IPS-18a (cell line): Measurements from ENCODE around the gene ZIC4.

Experiments used
- H3K27ac ChIP-seq: one replicate; pipeline ENCODE4 v1.5.1; 2013; ENCODE audit warnings: low read length
- H3K27me3 ChIP-seq: one replicate; pipeline ENCODE4 v1.6.1; 2013; ENCODE audit warnings: mild to moderate bottlenecking, low read length; ENCODE audit not compliant: control insufficient read depth, insufficient read depth
- H3K36me3 ChIP-seq: one replicate; pipeline ENCODE4 v1.6.1; 2013; ENCODE audit warnings: low read depth, low read length; ENCODE audit not compliant: control insufficient read depth
- H3K4me1 ChIP-seq: one replicate; pipeline ENCODE4 v1.6.1; 2013; ENCODE audit warnings: low read depth, low read length; ENCODE audit not compliant: control insufficient read depth
- H3K4me3 ChIP-seq: one replicate; pipeline ENCODE4 v1.5.1; 2013; ENCODE audit warnings: low read length
- H3K9ac ChIP-seq: one replicate; pipeline ENCODE4 v1.6.1; 2013; ENCODE audit warnings: mild to moderate bottlenecking, low read length, moderate library complexity
- H3K9me3 ChIP-seq: one replicate; pipeline ENCODE4 v1.6.1; 2013; ENCODE audit warnings: low read depth, low read length; ENCODE audit not compliant: control insufficient read depth

ZIC4 gene

DNA sequence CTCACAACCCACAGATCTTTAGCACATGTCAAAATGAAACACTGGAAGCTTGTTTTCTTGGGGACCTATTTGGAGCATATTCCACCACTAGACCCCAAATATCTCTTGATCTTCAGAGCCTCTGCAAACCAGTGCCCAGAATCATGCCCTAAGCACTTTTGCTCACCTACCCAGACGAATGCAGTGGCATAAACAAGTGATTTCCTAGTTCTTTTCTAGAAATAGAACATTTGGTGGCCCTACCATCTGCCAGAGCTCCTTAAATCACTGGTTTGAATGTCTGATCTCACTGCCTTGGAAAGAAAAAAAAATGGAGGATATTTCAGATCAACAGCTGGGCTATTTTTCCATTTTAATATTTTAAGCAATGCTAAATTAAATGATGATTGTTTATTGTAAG, 5.3 kb downstream of the ZIC4 start:
- Histone ChIP-seq H3K4me3 (peak overlapping the region; percentile 20), H3K4me1 (peaks cover 68% of the 10 kb centered on the region), H3K9ac (no peak overlapping the region), H3K36me3 (no peaks in the 10 kb centered on the region), H3K27me3 (peaks cover 100% of the 10 kb centered on the region), H3K27ac (no peak overlapping the region), H3K9me3 (no peaks in the 10 kb centered on the region)

DNA sequence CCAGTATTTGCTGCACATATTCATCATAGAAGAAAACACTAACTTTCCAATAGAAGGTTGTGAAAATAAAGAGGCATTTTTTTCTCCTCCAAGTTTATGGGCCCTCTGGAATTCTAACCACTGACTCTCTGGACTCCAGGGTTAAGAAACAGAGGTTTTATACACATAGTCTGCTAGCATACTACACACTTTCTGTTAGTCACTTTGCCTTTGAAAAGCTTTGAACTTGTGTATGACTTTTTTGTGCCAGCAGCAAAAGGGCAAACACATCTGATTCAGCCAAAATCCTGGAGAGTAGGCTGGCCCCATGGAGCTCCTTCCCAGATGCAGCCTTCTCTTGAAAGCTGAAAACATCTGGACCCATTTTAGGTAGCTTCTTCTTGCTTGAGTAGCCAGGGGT, 6.2 kb downstream of the ZIC4 start:
- Histone ChIP-seq H3K27ac (no peak overlapping the region), H3K27me3 (peaks cover 100% of the 10 kb centered on the region), H3K4me1 (peaks cover 71% of the 10 kb centered on the region), H3K9me3 (no peaks in the 10 kb centered on the region), H3K9ac (no peak overlapping the region), H3K36me3 (no peaks in the 10 kb centered on the region), H3K4me3 (no peak overlapping the region)

DNA sequence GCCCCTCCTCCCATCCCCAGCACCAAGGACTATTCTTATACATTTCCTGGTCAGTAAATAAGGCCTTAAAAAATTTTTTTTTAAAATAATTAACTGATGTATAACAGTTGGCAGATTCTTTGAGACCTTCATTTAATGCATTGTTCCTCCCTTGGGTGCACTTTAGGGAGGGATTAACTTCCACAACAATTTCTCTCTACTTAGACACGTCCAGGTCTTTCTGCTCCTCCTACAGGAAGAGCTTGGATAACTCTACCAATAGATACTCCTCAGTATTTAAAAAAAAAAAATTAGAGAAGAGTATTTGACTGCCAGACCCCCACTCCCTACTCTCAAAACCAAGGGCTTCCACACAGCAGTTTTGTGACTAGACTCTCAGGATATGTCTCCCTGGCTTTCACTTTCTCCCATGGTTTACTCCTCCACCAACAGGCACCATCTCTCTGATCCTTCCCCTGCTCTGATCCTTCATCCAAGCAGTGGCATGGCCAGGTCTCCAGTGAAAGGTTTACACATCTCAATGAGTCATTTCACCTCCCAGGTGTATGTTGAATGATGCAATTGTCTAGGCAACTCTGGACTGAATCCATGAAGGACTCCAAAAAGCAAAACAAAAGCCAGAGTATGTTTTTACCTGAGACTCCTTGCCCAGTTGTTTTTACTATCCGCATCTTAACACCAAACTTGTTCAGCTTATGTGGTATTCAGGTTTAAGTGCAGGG, 7.4 kb downstream of the ZIC4 start:
- Histone ChIP-seq H3K9me3 (no peaks in the 10 kb centered on the region), H3K9ac (peak overlapping the region; percentile 50), H3K27me3 (peaks cover 100% of the 10 kb centered on the region), H3K4me3 (peak overlapping the region; percentile 67), H3K4me1 (peaks cover 71% of the 10 kb centered on the region), H3K27ac (no peak overlapping the region), H3K36me3 (no peaks in the 10 kb centered on the region)

DNA sequence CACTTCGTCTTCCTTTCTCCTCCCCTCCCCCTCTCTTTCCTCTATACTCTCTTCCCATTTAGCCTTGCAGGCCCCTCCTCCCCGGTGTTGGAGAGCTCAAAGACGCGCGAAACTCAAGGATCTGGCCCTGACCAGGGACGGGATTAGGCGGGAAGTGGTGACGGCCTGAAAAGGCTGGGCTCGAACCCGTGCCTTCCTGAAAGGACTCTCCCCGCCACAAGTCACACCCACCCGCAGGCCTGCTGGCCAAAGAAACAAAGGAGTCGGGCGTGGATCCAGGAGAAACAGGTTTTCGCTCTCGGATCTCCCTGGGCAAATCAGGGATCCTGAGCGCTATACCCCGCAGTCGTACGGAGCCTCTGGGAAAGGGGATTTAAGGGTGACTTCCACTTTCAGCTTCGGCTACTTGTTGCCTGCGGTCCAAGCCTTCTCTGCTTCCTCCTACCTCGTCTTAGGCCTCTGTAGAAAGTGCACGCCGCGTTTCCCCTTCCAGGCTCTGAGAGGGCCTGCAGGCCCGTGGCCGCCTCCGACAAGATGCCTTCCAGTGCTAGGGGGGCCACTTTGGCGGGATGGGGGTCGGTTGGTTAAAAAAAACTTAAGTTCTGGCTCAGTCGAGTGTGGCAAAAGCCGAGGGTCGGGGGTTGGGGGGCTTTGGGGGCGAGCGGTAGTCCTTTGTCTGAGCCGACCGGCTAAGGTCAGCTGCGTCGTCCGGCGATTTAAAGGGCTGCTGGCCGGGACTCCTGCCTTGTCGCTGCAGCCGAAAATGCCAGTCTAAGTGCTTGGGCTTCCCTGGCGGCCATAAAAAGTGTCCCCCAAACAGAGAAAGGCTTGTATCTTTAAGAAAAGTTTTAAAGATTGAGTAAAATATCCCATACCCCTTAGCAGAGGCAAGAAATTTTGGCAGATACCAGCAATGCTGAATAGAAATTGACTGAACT, 8.2 kb downstream of the ZIC4 start:
- Histone ChIP-seq H3K27me3 (peaks cover 100% of the 10 kb centered on the region), H3K4me1 (peaks cover 66% of the 10 kb centered on the region), H3K4me3 (peak overlapping the region; percentile 67), H3K36me3 (no peaks in the 10 kb centered on the region), H3K9me3 (no peaks in the 10 kb centered on the region), H3K27ac (no peak overlapping the region), H3K9ac (peak overlapping the region; percentile 50)

DNA sequence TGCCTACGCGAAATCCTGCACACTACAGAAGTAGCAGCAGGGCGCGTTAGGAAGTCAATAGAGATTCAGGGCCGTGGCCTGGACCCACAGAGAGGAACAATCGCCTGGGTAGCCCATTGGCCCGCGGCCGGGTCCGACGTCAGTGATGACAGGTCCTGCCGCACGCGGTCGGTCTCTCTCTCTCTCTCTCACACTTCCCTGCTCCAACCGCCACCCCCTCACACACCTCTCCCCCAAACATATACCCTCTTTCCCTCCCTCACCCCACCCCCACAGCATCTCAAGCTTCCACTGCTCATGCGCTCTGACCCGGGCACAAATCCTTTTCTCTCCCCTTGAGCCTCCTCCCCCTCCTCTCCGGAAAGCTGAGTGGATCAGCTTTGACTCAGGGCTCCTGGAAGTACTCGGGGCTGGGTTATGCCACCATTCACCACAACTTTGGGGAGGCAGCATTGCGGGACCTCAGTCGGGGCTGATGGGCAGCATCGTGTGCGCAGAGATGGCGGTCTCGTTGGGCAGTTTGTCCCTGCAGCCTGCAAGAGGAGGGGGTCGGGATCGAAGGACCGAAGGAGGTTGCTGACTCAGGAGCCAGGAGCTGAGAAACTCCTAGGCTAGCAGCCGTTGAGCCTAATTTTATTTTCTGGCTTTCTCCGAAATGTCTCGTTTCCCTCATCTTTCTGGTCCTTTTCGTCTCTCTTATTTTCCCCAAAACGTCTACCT, 9.0 kb downstream of the ZIC4 start:
- H3K9ac ChIP-seq, result peak overlapping the region; percentile 50
- peak overlapping the region; percentile 67 for H3K4me3 ChIP-seq
- H3K4me1 ChIP-seq, result peaks cover 62% of the 10 kb centered on the region
- no peak overlapping the region for H3K27ac ChIP-seq
- H3K27me3 ChIP-seq, result peaks cover 100% of the 10 kb centered on the region
- no peaks in the 10 kb centered on the region for H3K9me3 ChIP-seq
- no peaks in the 10 kb centered on the region for H3K36me3 ChIP-seq

DNA sequence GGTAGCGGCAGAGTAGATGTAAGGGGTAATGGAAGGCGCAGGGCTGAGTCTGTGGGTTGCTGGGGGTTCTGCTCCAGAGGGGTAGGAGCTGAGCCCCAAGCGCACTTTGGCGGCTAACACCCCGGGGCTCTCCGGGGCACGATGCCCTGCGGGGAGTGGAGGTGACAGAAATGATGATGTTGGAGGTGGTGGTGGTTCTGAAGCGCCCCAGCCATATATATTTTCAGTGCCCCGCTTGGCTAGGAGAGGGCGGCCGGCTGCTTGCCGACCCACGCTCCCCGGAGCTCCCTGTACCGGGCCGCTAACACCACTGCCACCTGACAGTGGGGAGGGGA, 9.7 kb downstream of the ZIC4 start:
- Histone ChIP-seq H3K27me3 (peaks cover 100% of the 10 kb centered on the region), H3K4me3 (peak overlapping the region; percentile 67)

DNA sequence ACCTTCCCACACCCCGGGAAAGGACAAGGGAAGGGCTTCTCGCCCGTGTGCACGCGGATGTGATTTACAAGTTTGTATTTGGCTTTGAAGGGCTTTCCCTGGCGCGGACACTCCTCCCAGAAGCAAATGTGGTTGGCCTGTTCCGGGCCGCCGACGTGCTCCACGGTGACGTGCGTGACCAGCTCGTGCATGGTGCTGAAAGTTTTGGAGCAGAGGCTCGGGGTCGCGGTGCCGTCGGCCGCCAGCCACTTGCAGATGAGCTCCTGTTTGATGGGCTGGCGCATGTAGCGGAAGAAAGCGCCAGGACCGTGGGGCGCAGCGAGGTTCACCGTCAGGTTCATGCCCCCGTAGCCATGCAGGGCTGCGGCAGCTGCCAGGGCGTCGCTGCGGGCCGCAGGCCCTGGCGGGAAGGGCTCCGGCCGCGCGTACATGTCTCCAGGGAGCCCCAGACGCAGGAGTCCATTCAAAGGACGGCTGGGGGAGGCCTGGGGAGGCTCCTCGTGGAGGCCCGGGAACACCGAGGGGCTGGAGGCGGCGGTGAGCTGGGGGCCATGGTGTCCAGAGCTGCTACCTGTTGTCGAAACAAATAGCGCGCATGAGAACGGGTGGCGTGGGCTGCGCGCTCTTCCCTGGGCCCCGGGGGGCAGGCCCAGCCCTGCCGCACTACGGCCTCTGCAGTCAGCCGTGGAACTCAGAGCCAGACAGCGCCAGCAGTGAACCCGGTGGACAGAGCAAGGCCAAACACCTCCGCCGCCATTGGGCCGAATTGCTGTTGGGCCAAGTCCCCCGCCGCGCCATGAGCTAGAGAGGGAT, 10.2 kb downstream of the ZIC4 start:
- Histone ChIP-seq H3K9ac (no peak overlapping the region), H3K27me3 (peaks cover 100% of the 10 kb centered on the region)

More for the DNA sequence above, 9.7 kb downstream of the ZIC4 start:
- H3K9me3 ChIP-seq, result no peaks in the 10 kb centered on the region
- no peak overlapping the region for H3K9ac ChIP-seq
- H3K27ac ChIP-seq, result no peak overlapping the region
- no peaks in the 10 kb centered on the region for H3K36me3 ChIP-seq
- H3K4me1 ChIP-seq, result peaks cover 56% of the 10 kb centered on the region

DNA sequence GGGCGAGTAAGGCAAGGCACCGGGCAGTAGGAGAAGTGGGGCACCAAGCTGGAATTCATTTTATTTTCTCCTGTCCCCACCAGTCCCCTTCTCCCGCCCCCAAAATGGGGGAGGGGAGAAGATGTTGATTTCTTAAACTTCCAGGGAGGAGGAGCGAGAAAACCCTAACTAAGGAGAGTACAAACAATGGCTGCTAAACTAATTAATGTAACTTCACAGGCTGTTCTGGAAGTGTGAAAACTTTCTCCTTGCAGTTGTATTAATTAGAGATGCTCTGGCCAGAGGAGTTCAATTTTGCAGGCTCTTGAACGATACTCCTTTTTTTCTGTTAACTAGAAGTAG, 11.5 kb downstream of the ZIC4 start:
- no peak overlapping the region for H3K27ac ChIP-seq
- H3K9ac ChIP-seq, result peak overlapping the region; percentile 69
- H3K4me3 ChIP-seq, result peak overlapping the region; percentile 65
- peaks cover 100% of the 10 kb centered on the region for H3K27me3 ChIP-seq
- H3K36me3 ChIP-seq, result no peaks in the 10 kb centered on the region
- H3K9me3 ChIP-seq, result no peaks in the 10 kb centered on the region
- peaks cover 53% of the 10 kb centered on the region for H3K4me1 ChIP-seq

More for the DNA sequence above, 10.2 kb downstream of the ZIC4 start:
- Histone ChIP-seq H3K4me3 (peak overlapping the region; percentile 67), H3K4me1 (peaks cover 50% of the 10 kb centered on the region), H3K36me3 (no peaks in the 10 kb centered on the region), H3K27ac (no peak overlapping the region), H3K9me3 (no peaks in the 10 kb centered on the region)

DNA sequence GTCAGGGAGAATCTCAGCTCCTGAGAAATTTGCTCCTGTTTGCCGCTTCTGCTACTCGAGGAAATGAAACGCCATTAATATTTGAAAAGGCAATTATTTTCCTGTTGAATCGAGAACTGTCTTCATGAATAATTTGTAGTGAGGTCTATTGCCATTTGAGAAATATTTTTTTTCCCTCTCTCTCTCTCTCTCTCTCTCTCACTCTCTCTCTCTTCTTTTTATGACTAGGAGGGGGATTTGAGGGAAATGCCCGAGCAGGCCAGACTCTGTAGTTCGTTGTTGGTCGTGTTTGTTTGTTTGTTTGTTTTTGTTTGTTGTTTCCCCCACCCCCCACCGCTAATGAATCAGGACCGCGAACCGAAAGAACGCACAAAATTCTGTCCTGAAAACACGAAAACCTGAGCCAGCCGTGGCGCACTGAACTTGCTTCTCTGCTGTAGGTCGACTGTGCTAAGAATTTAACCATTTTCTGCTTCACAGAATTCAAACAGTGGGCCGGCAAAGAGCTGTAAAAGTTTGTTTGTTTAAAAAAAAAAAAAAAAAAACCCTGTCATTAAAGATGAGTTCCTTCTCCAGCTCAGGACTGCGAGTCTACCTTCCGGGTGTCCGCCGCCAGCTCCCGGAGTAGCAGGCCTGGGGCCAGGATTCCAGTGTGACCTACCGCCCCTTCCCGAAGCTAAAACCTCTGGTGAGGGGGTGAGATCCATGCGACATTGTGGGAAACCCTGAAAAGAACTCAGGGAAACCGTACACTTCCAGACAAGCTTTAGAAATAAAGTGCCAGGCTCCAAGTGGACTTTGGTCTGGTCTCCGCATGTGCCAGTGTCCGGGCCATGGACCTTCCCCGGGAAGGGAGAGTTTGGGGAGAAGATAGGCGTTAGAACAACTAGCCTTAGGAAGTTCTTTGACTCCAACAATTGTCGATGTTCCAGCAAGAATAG, 12.1 kb downstream of the ZIC4 start:
- Histone ChIP-seq H3K27ac (no peak overlapping the region), H3K4me1 (peaks cover 56% of the 10 kb centered on the region), H3K27me3 (peaks cover 100% of the 10 kb centered on the region), H3K4me3 (peak overlapping the region; percentile 65), H3K36me3 (no peaks in the 10 kb centered on the region), H3K9ac (peak overlapping the region; percentile 69), H3K9me3 (no peaks in the 10 kb centered on the region)

DNA sequence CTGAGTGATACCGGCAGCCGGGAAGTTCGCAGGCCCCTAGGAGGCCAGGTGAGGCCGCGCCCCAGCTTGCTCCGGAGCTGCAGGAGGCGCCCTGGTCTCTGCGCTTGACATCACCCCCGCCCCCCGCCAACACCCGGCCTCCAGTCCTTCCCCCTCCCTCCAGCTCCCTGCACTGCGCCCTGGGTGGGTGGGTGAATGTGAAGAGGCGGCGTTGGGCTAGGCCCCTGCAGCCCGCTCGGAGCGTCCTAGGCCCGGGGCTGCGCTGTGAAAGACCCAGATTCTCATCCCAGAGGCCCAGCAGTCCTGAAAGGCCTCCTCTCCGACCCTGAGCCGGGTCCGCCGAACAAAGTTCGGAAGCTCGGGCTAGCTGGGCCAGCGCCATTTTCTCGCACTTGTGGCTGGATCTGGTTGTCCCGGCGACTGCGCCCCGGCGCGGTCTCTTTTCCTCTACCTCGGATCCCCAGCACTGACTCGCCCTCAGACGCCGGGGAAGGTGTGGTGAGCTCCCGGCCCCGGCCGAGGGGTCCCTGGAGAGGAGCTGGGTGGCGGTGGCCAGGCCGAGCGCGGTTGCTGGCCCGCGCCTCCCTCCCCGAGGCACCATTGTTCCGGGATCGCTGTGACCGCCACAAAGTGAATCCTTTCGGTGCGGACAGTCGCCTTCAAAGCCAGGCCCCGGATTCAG, 12.9 kb downstream of the ZIC4 start:
- peaks cover 100% of the 10 kb centered on the region for H3K27me3 ChIP-seq
- peak overlapping the region; percentile 65 for H3K4me3 ChIP-seq
- H3K4me1 ChIP-seq, result peaks cover 56% of the 10 kb centered on the region
- H3K36me3 ChIP-seq, result no peaks in the 10 kb centered on the region
- H3K9ac ChIP-seq, result peak overlapping the region; percentile 69
- no peaks in the 10 kb centered on the region for H3K9me3 ChIP-seq
- no peak overlapping the region for H3K27ac ChIP-seq
